Heart left ventricle (tissue), 13 donors: Measurements from ENCODE around the gene GNAS.

Source experiments
- CTCF ChIP-seq, 12 donors: fragments of 200-600 bp; sonication (generic) in 4 of 12; IDR thresholded peaks; one replicate each; pipeline versions ENCODE4 v1.5.0 to v1.8.0; 2018 to 2022; ENCODE audit warnings: antibody characterized with exemption in 12 of 12, mild to moderate bottlenecking in 5 of 12
- POLR2A ChIP-seq, 2 donors: fragments of 450-650 bp; IDR thresholded peaks; one replicate each; pipeline ENCODE4 v1.6.1; 2017; ENCODE audit warnings: antibody characterized with exemption in 2 of 2, mild to moderate bottlenecking in 2 of 2, moderate library complexity in 2 of 2
- donor health status: ischemic (EF 13 %, LVEDD 7.1; RV severe dilation, severe dysfunction).
- donor health status: DM: no; HTN: yes; CAD: no.
- donor health status: DM: no; HTN: no; CAD: no.
- donor health status: ischemic (EF 25% LVEDD 6.9; RV normal size, moderate dysfunction).
- donor health status: ischemic (EF 25% LVEDD 5.7; RV mildly dilated, moderate dysfunction).
- donor health status: ischemic (EF 35%, LVEDD 5.7; RV mildly dilated, moderate dysfunction).
- donor health status: nonischemic (EF 11% LVEDD 7.7; RV severe dilation, severe dysfunction).
- donor health status: DM: yes; HTN: yes; CAD: no.
- donor health status: PGD.
- donor health status: ischemic (EF 29% LVEDD 5.4; RV normal size, mild dysfunction).
- donor health status: nonischemic (EF 23%, LVEDD 6.1; RV moderate dilation, normal function).

- no peak for TF ChIP-seq CTCF (IDR thresholded peaks at IDR 0.05)
- TF ChIP-seq POLR2A (IDR thresholded peaks at IDR 0.05), result no peak
Measured at GRCh38 chr20:58911309-58911708, 58.8 kb downstream of the GNAS start.
